ENCODE data around the gene P2RY14.

Gene P2RY14

GRCh38 chr3:151198849-151199248, 79.5 kb downstream of the P2RY14 start:
- TF ChIP-seq EZH2 (optimal IDR thresholded peaks at IDR 0.05; ENCODE audit: low read depth, low read length), result no peak
- no peak for TF ChIP-seq EZH2phosphoT487 (IDR thresholded peaks at IDR 0.05; ENCODE audit: low read length)
- TF ChIP-seq CTCF (IDR thresholded peaks at IDR 0.05; ENCODE audit: low read length), result no peak
- Histone ChIP-seq H3K27ac (ENCODE audit: low read length) (no peak overlapping the region), H3K4me2 (ENCODE audit: low read depth, low read length) (no peak overlapping the region), H3K9me2 (replicated peaks; ENCODE audit: insufficient read depth, low read length) (no peaks in the 10 kb centered on the region), H3K27me3 (replicated peaks; ENCODE audit: insufficient read depth, low read length) (no peaks in the 10 kb centered on the region), H4K20me1 (ENCODE audit: insufficient read depth, low read length) (no peaks in the 10 kb centered on the region), H3K4me3 (ENCODE audit: low read length) (no peak overlapping the region), H3K9me3 (replicated peaks; ENCODE audit: insufficient read depth, low read length) (no peaks in the 10 kb centered on the region), H3K9ac (ENCODE audit: low read length) (no peak overlapping the region), H3K79me2 (ENCODE audit: low read length) (no peaks in the 10 kb centered on the region), H3F3A (ENCODE audit: insufficient read depth, low read length) (no peaks in the 10 kb centered on the region; the same call in 1 of the 2 replicates), H2AFZ (ENCODE audit: low read length) (no peak overlapping the region), H3K4me1 (ENCODE audit: low read length) (peaks cover 4% of the 10 kb centered on the region; the same call in 1 of the 2 replicates), H3K36me3 (replicated peaks; ENCODE audit: insufficient read depth, low read length) (no peaks in the 10 kb centered on the region)
- no peak for DNase-seq

DNA sequence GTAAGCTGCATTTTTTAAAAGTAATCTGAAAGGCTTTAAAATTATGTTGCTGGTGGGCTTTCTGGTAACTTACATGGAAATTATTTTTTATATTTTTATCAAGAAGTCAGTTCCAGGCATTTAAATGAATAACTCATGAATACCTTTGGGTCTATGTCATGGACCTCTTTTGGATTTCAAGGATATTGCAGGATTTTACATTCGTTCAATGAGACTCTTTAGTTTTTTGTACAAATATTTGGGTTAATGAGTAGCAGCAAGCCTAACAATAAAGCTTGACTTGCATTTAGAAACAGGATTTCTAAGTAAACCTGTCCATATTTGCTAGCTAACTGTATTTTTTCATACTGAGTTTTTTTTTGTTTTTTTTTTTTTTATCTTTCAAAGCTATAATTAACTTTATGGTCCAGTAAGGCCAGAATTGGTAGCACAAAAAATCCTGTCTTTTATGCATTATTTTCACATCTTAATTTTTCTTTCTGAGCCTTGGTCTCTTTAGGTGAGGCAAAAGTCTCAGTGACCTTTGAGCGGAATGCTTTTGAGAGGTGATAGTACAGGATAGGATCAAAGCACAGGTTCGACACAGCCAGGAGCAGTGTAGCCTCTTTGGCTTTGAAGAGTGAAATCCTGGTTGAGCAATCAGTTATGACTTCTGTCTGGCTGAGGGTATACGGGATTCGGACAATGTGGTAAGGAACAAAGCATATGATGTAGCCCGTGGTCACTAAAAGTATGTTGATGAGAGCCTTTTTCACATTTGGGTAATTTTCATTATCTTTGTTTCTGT, 80.2 kb downstream of the P2RY14 start:
- no peak overlapping the region for H3K4me2 ChIP-seq (ENCODE audit: low read depth, low read length)
- no peak for DNase-seq
- no peaks in the 10 kb centered on the region; the same call in 1 of the 2 replicates for H3F3A ChIP-seq (ENCODE audit: insufficient read depth, low read length)
- H3K9ac ChIP-seq (ENCODE audit: low read length), result no peak overlapping the region
- H3K4me1 ChIP-seq (ENCODE audit: low read length), result peaks cover 4% of the 10 kb centered on the region; the same call in 1 of the 2 replicates
- no peak overlapping the region for H3K4me3 ChIP-seq (ENCODE audit: low read length)
- no peaks in the 10 kb centered on the region for H3K9me3 ChIP-seq (replicated peaks; ENCODE audit: insufficient read depth, low read length)
- no peak overlapping the region for H3K27ac ChIP-seq (ENCODE audit: low read length)
- no peaks in the 10 kb centered on the region for H3K27me3 ChIP-seq (replicated peaks; ENCODE audit: insufficient read depth, low read length)
- TF ChIP-seq CTCF (IDR thresholded peaks at IDR 0.05; ENCODE audit: low read length), result no peak
- TF ChIP-seq EZH2phosphoT487 (IDR thresholded peaks at IDR 0.05; ENCODE audit: low read length), result no peak
- no peak for TF ChIP-seq EZH2 (optimal IDR thresholded peaks at IDR 0.05; ENCODE audit: low read depth, low read length)
- H2AFZ ChIP-seq (ENCODE audit: low read length), result no peak overlapping the region
- no peaks in the 10 kb centered on the region for H4K20me1 ChIP-seq (ENCODE audit: insufficient read depth, low read length)
- H3K9me2 ChIP-seq (replicated peaks; ENCODE audit: insufficient read depth, low read length), result no peaks in the 10 kb centered on the region
- no peaks in the 10 kb centered on the region for H3K36me3 ChIP-seq (replicated peaks; ENCODE audit: insufficient read depth, low read length)
- H3K79me2 ChIP-seq (ENCODE audit: low read length), result no peaks in the 10 kb centered on the region

DNA sequence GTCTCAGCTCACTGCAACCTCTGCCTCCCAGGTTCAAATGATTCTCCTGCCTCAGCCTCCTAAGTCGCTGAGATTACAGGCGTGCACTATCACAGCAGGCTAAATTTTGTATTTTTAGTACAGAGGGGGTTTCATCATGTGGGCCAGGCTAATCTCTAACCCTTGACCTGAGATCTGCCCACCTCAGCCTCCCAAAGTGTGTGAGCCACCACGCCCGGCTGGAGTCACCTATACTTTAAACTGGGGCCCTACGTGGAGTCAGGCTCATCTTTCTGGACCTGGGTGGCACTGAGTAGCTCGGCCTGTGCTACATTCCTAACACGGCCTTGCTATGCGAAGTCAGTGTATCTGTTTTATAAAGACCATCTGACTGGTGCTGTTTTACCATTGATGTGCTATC, 81.1 kb downstream of the P2RY14 start:
- no peak overlapping the region for H2AFZ ChIP-seq (ENCODE audit: low read length)
- H3K27ac ChIP-seq (ENCODE audit: low read length), result no peak overlapping the region
- no peaks in the 10 kb centered on the region for H3K9me3 ChIP-seq (replicated peaks; ENCODE audit: insufficient read depth, low read length)
- no peaks in the 10 kb centered on the region for H3F3A ChIP-seq (ENCODE audit: insufficient read depth, low read length)
- H3K4me3 ChIP-seq (ENCODE audit: low read length), result no peak overlapping the region
- H4K20me1 ChIP-seq (ENCODE audit: insufficient read depth, low read length), result no peaks in the 10 kb centered on the region
- no peaks in the 10 kb centered on the region for H3K36me3 ChIP-seq (replicated peaks; ENCODE audit: insufficient read depth, low read length)
- H3K4me1 ChIP-seq (ENCODE audit: low read length), result no peaks in the 10 kb centered on the region
- no peak overlapping the region for H3K4me2 ChIP-seq (ENCODE audit: low read depth, low read length)
- no peaks in the 10 kb centered on the region for H3K9me2 ChIP-seq (replicated peaks; ENCODE audit: insufficient read depth, low read length)
- no peak overlapping the region for H3K9ac ChIP-seq (ENCODE audit: low read length)
- H3K79me2 ChIP-seq (ENCODE audit: low read length), result no peaks in the 10 kb centered on the region
- no peak for TF ChIP-seq CTCF (IDR thresholded peaks at IDR 0.05; ENCODE audit: low read length)
- TF ChIP-seq EZH2 (optimal IDR thresholded peaks at IDR 0.05; ENCODE audit: low read depth, low read length), result no peak
- no peak for TF ChIP-seq EZH2phosphoT487 (IDR thresholded peaks at IDR 0.05; ENCODE audit: low read length)
- H3K27me3 ChIP-seq (replicated peaks; ENCODE audit: insufficient read depth, low read length), result no peaks in the 10 kb centered on the region
- no peak for DNase-seq
